GM12878 (cell line): ENCODE measurements around the gene RRAS. TPM values are rescaled to one million over a fixed set of nuclear protein-coding genes. Genes with fewer than 3 reads are reported as not detected.

Experiments used
- BRCA1 ChIP-seq: IDR thresholded peaks from 2 replicates; pipeline ENCODE4 v1.6.1; 2011; ENCODE audit warnings: low read depth, low read length, improper control_type of control experiment
- DPF2 ChIP-seq: fragments of 450-650 bp; IDR thresholded peaks from 2 replicates; pipeline ENCODE4 v1.6.1; 2017; ENCODE audit warnings: mild to moderate bottlenecking
- HDAC2 ChIP-seq: fragments of 200-600 bp; sonication (generic); IDR thresholded peaks from 2 replicates; pipeline ENCODE4 v1.6.1; 2017
- NFYA ChIP-seq: IDR thresholded peaks from 2 replicates; pipeline ENCODE4 v1.6.1; 2011; ENCODE audit warnings: low read depth, mild to moderate bottlenecking, low read length, improper control_type of control experiment, borderline replicate concordance
- RFX5 ChIP-seq: IDR thresholded peaks from 2 replicates; pipeline ENCODE4 v1.6.1; 2011; ENCODE audit warnings: low read depth, low read length, improper control_type of control experiment
- SMAD5 ChIP-seq: IDR thresholded peaks from 2 replicates; pipeline ENCODE4 v1.6.1; 2016; ENCODE audit warnings: antibody characterized with exemption, low read depth
- SP1 ChIP-seq: IDR thresholded peaks from one replicate; pipeline ENCODE4 v1.6.1; 2011; ENCODE audit warnings: low read depth, low read length
- ZBED1 ChIP-seq: IDR thresholded peaks from 2 replicates; pipeline ENCODE4 v1.6.1; 2016; ENCODE audit warnings: borderline replicate concordance
- ZNF622 ChIP-seq: fragments of 450-650 bp; IDR thresholded peaks from 2 replicates; pipeline ENCODE4 v1.6.1; 2017; ENCODE audit warnings: mild to moderate bottlenecking, inconsistent platforms
- polyA plus RNA-seq, 11 experiments: library from polyadenylated mRNA; depleted of rRNA in 4 of 11; unstranded in 6 of 11; stranded (reverse) in 5 of 11; fragments of >200 nt; fragmentation: Nextera tagmentation in 4 of 11; fragmentation: Illumina TruSeq in 1 of 11; extraction: Ambion mirVana in 4 of 11; extraction: Trizol in 1 of 11; gene quantifications; 1 replicate in 1 of 11; 2 replicates in 10 of 11; pipeline versions ENCODE4 v1.2.1 to v1.2.3, GENCODE V29; 2011 to 2016; ENCODE audit warnings: inconsistent platforms in 2 of 11, missing spikeins in 2 of 11, low read depth in 1 of 11
- total RNA-seq, 4 experiments: library from RNA; depleted of rRNA in 3 of 4; stranded (reverse); fragments of >200 nt in 3 of 4; fragmentation: Illumina TruSeq in 1 of 4; extraction: Trizol in 1 of 4; gene quantifications; 2 replicates each; pipeline versions ENCODE4 v1.2.1 to v1.2.3, GENCODE V29; 2013 to 2021
- TF ChIP-seq, protein P1 (sequence below): fragments of 450-650 bp; IDR thresholded peaks from 2 replicates; pipeline ENCODE4 v1.6.1; 2017; ENCODE audit warnings: mild to moderate bottlenecking, moderate library complexity
- TF ChIP-seq, protein P2 (sequence below): fragments of 450-650 bp; IDR thresholded peaks from 2 replicates; pipeline ENCODE4 v1.6.1; 2016; ENCODE audit warnings: mild to moderate bottlenecking, moderate library complexity, borderline replicate concordance
- TF ChIP-seq, protein P3 (sequence below): IDR thresholded peaks from 2 replicates; pipeline ENCODE4 v1.6.1; 2012; ENCODE audit warnings: low read depth, low read length, improper control_type of control experiment
- TF ChIP-seq, protein P4 (sequence below): fragments of 450-650 bp; IDR thresholded peaks from 2 replicates; pipeline ENCODE4 v1.6.1; 2017; ENCODE audit warnings: mild to moderate bottlenecking, moderate library complexity
- TF ChIP-seq, protein P5 (sequence below): fragments of 450-650 bp; conservative IDR thresholded peaks from 2 replicates; pipeline ENCODE4 v1.6.1; 2017; ENCODE audit warnings: mild to moderate bottlenecking, moderate library complexity

The RRAS gene
- total and polyA plus RNA-seq, 10 of the 15 experiments (the other 5 are each of a cell fraction or from before 2014, with no cell fraction given), result 0.24 to 5.8 (median 1.8) TPM

DNA sequence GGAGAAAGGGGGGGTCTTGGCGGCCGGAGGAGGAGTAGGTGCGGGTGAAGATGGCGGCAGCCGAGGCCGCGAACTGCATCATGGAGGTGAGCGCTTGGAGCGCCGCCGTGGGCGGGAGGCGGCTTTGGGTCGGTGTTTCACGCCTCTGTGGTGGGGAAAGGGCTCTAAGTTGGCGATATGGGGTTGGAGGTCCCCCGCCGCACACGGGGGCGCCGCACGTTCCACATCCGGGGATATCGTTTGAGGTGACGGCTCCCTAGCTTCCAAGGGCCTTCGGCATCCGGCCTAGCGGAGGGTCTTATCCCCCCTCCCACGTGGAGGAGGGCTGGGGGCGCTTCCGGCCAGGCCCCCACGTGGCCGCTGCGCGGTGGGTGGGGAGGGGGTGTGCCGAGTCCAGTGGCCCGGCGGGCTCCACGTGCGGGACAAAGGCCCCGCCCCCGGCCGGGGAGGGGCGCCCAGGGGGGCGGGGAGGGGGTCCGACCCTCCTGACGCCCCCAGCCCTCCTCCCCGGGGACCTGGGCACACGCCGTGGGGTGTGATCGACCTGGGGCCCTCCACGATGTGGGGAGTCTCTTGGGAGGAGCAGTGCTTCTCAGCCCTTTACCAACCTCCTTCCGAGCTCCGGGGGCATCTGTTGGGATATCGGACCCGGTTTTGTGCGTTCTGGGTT lies 37.4 kb upstream of the RRAS start, which contains the start of gene PRMT1 (continued):
- TF ChIP-seq, protein P1, sequence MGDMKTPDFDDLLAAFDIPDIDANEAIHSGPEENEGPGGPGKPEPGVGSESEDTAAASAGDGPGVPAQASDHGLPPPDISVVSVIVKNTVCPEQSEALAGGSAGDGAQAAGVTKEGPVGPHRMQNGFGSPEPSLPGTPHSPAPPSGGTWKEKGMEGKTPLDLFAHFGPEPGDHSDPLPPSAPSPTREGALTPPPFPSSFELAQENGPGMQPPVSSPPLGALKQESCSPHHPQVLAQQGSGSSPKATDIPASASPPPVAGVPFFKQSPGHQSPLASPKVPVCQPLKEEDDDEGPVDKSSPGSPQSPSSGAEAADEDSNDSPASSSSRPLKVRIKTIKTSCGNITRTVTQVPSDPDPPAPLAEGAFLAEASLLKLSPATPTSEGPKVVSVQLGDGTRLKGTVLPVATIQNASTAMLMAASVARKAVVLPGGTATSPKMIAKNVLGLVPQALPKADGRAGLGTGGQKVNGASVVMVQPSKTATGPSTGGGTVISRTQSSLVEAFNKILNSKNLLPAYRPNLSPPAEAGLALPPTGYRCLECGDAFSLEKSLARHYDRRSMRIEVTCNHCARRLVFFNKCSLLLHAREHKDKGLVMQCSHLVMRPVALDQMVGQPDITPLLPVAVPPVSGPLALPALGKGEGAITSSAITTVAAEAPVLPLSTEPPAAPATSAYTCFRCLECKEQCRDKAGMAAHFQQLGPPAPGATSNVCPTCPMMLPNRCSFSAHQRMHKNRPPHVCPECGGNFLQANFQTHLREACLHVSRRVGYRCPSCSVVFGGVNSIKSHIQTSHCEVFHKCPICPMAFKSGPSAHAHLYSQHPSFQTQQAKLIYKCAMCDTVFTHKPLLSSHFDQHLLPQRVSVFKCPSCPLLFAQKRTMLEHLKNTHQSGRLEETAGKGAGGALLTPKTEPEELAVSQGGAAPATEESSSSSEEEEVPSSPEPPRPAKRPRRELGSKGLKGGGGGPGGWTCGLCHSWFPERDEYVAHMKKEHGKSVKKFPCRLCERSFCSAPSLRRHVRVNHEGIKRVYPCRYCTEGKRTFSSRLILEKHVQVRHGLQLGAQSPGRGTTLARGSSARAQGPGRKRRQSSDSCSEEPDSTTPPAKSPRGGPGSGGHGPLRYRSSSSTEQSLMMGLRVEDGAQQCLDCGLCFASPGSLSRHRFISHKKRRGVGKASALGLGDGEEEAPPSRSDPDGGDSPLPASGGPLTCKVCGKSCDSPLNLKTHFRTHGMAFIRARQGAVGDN, result peak; percentile 18; the same call in 1 of the 2 replicates
- no peak for TF ChIP-seq RFX5
- no peak for TF ChIP-seq ZNF622
- TF ChIP-seq, protein P2, sequence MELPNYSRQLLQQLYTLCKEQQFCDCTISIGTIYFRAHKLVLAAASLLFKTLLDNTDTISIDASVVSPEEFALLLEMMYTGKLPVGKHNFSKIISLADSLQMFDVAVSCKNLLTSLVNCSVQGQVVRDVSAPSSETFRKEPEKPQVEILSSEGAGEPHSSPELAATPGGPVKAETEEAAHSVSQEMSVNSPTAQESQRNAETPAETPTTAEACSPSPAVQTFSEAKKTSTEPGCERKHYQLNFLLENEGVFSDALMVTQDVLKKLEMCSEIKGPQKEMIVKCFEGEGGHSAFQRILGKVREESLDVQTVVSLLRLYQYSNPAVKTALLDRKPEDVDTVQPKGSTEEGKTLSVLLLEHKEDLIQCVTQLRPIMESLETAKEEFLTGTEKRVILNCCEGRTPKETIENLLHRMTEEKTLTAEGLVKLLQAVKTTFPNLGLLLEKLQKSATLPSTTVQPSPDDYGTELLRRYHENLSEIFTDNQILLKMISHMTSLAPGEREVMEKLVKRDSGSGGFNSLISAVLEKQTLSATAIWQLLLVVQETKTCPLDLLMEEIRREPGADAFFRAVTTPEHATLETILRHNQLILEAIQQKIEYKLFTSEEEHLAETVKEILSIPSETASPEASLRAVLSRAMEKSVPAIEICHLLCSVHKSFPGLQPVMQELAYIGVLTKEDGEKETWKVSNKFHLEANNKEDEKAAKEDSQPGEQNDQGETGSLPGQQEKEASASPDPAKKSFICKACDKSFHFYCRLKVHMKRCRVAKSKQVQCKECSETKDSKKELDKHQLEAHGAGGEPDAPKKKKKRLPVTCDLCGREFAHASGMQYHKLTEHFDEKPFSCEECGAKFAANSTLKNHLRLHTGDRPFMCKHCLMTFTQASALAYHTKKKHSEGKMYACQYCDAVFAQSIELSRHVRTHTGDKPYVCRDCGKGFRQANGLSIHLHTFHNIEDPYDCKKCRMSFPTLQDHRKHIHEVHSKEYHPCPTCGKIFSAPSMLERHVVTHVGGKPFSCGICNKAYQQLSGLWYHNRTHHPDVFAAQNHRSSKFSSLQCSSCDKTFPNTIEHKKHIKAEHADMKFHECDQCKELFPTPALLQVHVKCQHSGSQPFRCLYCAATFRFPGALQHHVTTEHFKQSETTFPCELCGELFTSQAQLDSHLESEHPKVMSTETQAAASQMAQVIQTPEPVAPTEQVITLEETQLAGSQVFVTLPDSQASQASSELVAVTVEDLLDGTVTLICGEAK, result no peak
- TF ChIP-seq SMAD5, result peak; percentile 89
- TF ChIP-seq, protein P3, sequence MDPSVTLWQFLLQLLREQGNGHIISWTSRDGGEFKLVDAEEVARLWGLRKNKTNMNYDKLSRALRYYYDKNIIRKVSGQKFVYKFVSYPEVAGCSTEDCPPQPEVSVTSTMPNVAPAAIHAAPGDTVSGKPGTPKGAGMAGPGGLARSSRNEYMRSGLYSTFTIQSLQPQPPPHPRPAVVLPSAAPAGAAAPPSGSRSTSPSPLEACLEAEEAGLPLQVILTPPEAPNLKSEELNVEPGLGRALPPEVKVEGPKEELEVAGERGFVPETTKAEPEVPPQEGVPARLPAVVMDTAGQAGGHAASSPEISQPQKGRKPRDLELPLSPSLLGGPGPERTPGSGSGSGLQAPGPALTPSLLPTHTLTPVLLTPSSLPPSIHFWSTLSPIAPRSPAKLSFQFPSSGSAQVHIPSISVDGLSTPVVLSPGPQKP, result no peak
- TF ChIP-seq HDAC2, result 0 out of 2 replicates have a peak, but pooled peaks have one; percentile 71
- TF ChIP-seq ZBED1, result no peak
- TF ChIP-seq BRCA1, result no peak
- TF ChIP-seq SP1, result no peak
- no peak; the same call in 1 of the 2 replicates for TF ChIP-seq DPF2
- TF ChIP-seq, protein P4, sequence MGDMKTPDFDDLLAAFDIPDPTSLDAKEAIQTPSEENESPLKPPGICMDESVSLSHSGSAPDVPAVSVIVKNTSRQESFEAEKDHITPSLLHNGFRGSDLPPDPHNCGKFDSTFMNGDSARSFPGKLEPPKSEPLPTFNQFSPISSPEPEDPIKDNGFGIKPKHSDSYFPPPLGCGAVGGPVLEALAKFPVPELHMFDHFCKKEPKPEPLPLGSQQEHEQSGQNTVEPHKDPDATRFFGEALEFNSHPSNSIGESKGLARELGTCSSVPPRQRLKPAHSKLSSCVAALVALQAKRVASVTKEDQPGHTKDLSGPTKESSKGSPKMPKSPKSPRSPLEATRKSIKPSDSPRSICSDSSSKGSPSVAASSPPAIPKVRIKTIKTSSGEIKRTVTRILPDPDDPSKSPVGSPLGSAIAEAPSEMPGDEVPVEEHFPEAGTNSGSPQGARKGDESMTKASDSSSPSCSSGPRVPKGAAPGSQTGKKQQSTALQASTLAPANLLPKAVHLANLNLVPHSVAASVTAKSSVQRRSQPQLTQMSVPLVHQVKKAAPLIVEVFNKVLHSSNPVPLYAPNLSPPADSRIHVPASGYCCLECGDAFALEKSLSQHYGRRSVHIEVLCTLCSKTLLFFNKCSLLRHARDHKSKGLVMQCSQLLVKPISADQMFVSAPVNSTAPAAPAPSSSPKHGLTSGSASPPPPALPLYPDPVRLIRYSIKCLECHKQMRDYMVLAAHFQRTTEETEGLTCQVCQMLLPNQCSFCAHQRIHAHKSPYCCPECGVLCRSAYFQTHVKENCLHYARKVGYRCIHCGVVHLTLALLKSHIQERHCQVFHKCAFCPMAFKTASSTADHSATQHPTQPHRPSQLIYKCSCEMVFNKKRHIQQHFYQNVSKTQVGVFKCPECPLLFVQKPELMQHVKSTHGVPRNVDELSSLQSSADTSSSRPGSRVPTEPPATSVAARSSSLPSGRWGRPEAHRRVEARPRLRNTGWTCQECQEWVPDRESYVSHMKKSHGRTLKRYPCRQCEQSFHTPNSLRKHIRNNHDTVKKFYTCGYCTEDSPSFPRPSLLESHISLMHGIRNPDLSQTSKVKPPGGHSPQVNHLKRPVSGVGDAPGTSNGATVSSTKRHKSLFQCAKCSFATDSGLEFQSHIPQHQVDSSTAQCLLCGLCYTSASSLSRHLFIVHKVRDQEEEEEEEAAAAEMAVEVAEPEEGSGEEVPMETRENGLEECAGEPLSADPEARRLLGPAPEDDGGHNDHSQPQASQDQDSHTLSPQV, result no peak
- no peak for TF ChIP-seq NFYA
- TF ChIP-seq, protein P5, sequence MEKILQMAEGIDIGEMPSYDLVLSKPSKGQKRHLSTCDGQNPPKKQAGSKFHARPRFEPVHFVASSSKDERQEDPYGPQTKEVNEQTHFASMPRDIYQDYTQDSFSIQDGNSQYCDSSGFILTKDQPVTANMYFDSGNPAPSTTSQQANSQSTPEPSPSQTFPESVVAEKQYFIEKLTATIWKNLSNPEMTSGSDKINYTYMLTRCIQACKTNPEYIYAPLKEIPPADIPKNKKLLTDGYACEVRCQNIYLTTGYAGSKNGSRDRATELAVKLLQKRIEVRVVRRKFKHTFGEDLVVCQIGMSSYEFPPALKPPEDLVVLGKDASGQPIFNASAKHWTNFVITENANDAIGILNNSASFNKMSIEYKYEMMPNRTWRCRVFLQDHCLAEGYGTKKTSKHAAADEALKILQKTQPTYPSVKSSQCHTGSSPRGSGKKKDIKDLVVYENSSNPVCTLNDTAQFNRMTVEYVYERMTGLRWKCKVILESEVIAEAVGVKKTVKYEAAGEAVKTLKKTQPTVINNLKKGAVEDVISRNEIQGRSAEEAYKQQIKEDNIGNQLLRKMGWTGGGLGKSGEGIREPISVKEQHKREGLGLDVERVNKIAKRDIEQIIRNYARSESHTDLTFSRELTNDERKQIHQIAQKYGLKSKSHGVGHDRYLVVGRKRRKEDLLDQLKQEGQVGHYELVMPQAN, result peak; percentile 97
